Measurements from ENCODE around the gene LCE1F. TPM values are rescaled to one million over a fixed set of nuclear protein-coding genes. Genes with fewer than 3 reads are reported as not detected.

The LCE1F gene
- total RNA-seq, 1 donor from 2014 or later: not detected

- DNase-seq (ENCODE audit: extremely low spot score, unreplicated experiment): no peak
- no peaks in the 10 kb centered on the region for H3K36me3 Mint-ChIP-seq (ENCODE audit: unreplicated experiment)
- TF ChIP-seq, protein P1, sequence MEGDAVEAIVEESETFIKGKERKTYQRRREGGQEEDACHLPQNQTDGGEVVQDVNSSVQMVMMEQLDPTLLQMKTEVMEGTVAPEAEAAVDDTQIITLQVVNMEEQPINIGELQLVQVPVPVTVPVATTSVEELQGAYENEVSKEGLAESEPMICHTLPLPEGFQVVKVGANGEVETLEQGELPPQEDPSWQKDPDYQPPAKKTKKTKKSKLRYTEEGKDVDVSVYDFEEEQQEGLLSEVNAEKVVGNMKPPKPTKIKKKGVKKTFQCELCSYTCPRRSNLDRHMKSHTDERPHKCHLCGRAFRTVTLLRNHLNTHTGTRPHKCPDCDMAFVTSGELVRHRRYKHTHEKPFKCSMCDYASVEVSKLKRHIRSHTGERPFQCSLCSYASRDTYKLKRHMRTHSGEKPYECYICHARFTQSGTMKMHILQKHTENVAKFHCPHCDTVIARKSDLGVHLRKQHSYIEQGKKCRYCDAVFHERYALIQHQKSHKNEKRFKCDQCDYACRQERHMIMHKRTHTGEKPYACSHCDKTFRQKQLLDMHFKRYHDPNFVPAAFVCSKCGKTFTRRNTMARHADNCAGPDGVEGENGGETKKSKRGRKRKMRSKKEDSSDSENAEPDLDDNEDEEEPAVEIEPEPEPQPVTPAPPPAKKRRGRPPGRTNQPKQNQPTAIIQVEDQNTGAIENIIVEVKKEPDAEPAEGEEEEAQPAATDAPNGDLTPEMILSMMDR (IDR thresholded peaks at IDR 0.05): no peak
- no peaks in the 10 kb centered on the region for H3K4me1 Mint-ChIP-seq (ENCODE audit: unreplicated experiment)
- no peak overlapping the region for H3K27ac Mint-ChIP-seq (ENCODE audit: unreplicated experiment)
- H3K9me3 Mint-ChIP-seq (ENCODE audit: unreplicated experiment): peaks cover 4% of the 10 kb centered on the region
- H3K4me3 Mint-ChIP-seq (ENCODE audit: unreplicated experiment): no peak overlapping the region
- no peaks in the 10 kb centered on the region for H3K27me3 Mint-ChIP-seq (ENCODE audit: unreplicated experiment)
Observed at GRCh38 chr1:152811050-152811449, 36.1 kb downstream of the LCE1F start.

DNA sequence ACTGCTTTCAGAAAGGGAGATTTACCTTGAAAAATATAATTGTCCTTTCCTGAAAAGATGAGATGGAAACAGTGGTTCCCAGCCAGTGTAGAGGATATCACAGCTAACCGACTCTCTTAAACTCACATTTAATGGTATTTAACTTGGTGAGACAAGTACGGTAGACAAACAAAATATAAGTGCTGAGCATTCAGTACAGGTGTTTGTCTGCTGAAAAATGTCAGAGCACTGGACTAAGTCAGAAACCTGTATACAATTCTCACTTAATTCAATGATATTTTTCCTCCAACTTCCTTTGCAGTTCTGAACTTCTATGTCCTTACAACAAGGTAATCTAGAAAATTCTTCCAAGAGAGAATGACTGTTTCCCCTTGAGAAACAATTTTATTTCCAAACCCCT lies 36.7 kb downstream of the LCE1F start, which contains the start of gene LCE1B:
Gene LCE1B (plus strand): TSS at position 301 of the 400 bp plus-strand sequence. CDS start 476 bp downstream, outside the sequence.
- TF ChIP-seq, protein P1 (IDR thresholded peaks at IDR 0.05): no peak
- H3K27me3 Mint-ChIP-seq (ENCODE audit: unreplicated experiment): no peaks in the 10 kb centered on the region
- H3K9me3 Mint-ChIP-seq (ENCODE audit: unreplicated experiment): peaks cover 4% of the 10 kb centered on the region

GRCh38 chr1:152817309-152817708 lies 42.4 kb downstream of the LCE1F start:
- TF ChIP-seq, protein P1 (IDR thresholded peaks at IDR 0.05): no peak
- no peak overlapping the region for H3K27ac Mint-ChIP-seq (ENCODE audit: unreplicated experiment)
- no peaks in the 10 kb centered on the region for H3K27me3 Mint-ChIP-seq (ENCODE audit: unreplicated experiment)
- H3K4me3 Mint-ChIP-seq (ENCODE audit: unreplicated experiment): no peak overlapping the region
- no peak for DNase-seq (ENCODE audit: extremely low spot score, unreplicated experiment)
- H3K4me1 Mint-ChIP-seq (ENCODE audit: unreplicated experiment): no peaks in the 10 kb centered on the region
- H3K9me3 Mint-ChIP-seq (ENCODE audit: unreplicated experiment): peaks cover 4% of the 10 kb centered on the region
- no peaks in the 10 kb centered on the region for H3K36me3 Mint-ChIP-seq (ENCODE audit: unreplicated experiment)

More for the DNA sequence above, 36.7 kb downstream of the LCE1F start, which contains the start of gene LCE1B:
- Mint-ChIP-seq H3K4me1 (ENCODE audit: unreplicated experiment) (no peaks in the 10 kb centered on the region), H3K36me3 (ENCODE audit: unreplicated experiment) (no peaks in the 10 kb centered on the region), H3K4me3 (ENCODE audit: unreplicated experiment) (no peak within 1 kb of the TSS), H3K27ac (ENCODE audit: unreplicated experiment) (no peak within 1 kb of the TSS)
- DNase-seq (ENCODE audit: extremely low spot score, unreplicated experiment): no peak

DNA sequence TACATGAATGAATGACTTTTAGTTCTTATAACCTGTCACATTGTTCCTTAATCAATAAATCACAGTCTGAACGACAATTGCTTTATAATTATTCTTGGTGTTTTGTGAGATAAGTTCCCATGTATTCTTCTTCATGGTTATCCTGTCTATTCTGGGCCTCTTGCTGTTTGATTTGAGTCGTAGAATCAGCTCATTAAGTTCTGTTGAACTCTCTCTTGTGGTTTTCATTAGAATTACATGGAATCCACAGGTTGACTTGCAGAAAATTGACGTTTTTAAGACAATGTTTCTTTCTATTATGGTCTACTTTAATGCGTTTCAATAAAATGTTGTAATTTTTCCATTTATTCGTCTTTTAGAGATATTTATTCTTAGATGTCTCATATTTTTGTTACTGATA lies 48.4 kb downstream of the LCE1F start:
- no peak for DNase-seq (ENCODE audit: extremely low spot score, unreplicated experiment)
- H3K4me3 Mint-ChIP-seq (ENCODE audit: unreplicated experiment): no peak overlapping the region
- no peaks in the 10 kb centered on the region for H3K4me1 Mint-ChIP-seq (ENCODE audit: unreplicated experiment)
- H3K9me3 Mint-ChIP-seq (ENCODE audit: unreplicated experiment): no peaks in the 10 kb centered on the region
- no peaks in the 10 kb centered on the region for H3K36me3 Mint-ChIP-seq (ENCODE audit: unreplicated experiment)
- no peaks in the 10 kb centered on the region for H3K27me3 Mint-ChIP-seq (ENCODE audit: unreplicated experiment)
- TF ChIP-seq, protein P1 (IDR thresholded peaks at IDR 0.05): no peak
- no peak overlapping the region for H3K27ac Mint-ChIP-seq (ENCODE audit: unreplicated experiment)

DNA sequence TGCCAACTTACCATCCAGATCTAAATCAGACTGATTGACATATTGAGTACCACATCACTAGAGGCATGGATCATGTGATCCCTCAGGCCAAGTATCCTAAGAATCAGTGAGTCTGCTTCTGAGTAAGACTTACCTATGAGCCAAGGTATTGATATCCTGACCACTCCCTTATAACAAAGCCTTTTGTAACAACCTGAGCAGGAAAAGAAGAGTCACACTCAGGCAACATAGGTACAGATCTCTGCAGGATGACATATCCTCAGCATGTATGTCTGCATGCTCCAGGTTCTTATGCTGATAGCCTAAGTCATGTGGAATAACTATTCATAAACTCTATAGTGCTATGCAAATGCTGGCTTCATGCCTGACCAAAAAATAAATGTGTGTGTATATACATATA lies 50.0 kb downstream of the LCE1F start:
- Mint-ChIP-seq H3K4me1 (ENCODE audit: unreplicated experiment) (no peaks in the 10 kb centered on the region), H3K36me3 (ENCODE audit: unreplicated experiment) (no peaks in the 10 kb centered on the region), H3K4me3 (ENCODE audit: unreplicated experiment) (no peak overlapping the region), H3K9me3 (ENCODE audit: unreplicated experiment) (peaks cover 4% of the 10 kb centered on the region), H3K27ac (ENCODE audit: unreplicated experiment) (no peak overlapping the region), H3K27me3 (ENCODE audit: unreplicated experiment) (no peaks in the 10 kb centered on the region)
- no peak for DNase-seq (ENCODE audit: extremely low spot score, unreplicated experiment)
- TF ChIP-seq, protein P1 (IDR thresholded peaks at IDR 0.05): no peak

Other genes with a start within 250 kb of the LCE1F start
- not detected in 2 replicates for gene LCE3E, start 208.4 kb upstream of the LCE1F start, total RNA-seq
- not detected in 2 replicates for gene LCE3D, start 194.6 kb upstream of the LCE1F start, total RNA-seq
- not detected in 2 replicates for gene LCE3C, start 174.9 kb upstream of the LCE1F start, total RNA-seq
- not detected in 2 replicates for gene LCE3B, start 161.3 kb upstream of the LCE1F start, total RNA-seq
- gene LCE3A, start 152.0 kb upstream of the LCE1F start, total RNA-seq: not detected in 2 replicates
- not detected in 2 replicates for gene LCE2D, start 111.8 kb upstream of the LCE1F start, total RNA-seq
- gene LCE2C, start 99.9 kb upstream of the LCE1F start, total RNA-seq: not detected in 2 replicates
- not detected in 2 replicates for gene LCE2B, start 89.0 kb upstream of the LCE1F start, total RNA-seq
- gene LCE2A, start 76.8 kb upstream of the LCE1F start, total RNA-seq: not detected in 2 replicates
- not detected in 2 replicates for gene LCE4A, start 67.0 kb upstream of the LCE1F start, total RNA-seq
- not detected in 2 replicates for gene KPRP, start 17.1 kb upstream of the LCE1F start, total RNA-seq
- not detected in 2 replicates for gene LCE1E, start 11.1 kb downstream of the LCE1F start, total RNA-seq
- gene LCE1D, start 21.6 kb downstream of the LCE1F start, total RNA-seq: not detected in 2 replicates
- gene LCE1C, start 31.5 kb downstream of the LCE1F start, total RNA-seq: not detected in 2 replicates
- not detected in 2 replicates for gene LCE1B, start 36.8 kb downstream of the LCE1F start, total RNA-seq
- gene LCE1A, start 52.3 kb downstream of the LCE1F start, total RNA-seq: not detected in 2 replicates
- gene LCE6A, start 67.7 kb downstream of the LCE1F start, total RNA-seq: not detected in 2 replicates
- not detected in 2 replicates for gene LCE7A, start 84.9 kb downstream of the LCE1F start, total RNA-seq
- gene SMCP, start 103.2 kb downstream of the LCE1F start, total RNA-seq: not detected in 2 replicates
- gene IVL, start 133.4 kb downstream of the LCE1F start, total RNA-seq: not detected in 2 replicates
- not detected in 2 replicates for gene SPRR5, start 172.1 kb downstream of the LCE1F start, total RNA-seq
- gene SPRR4, start 195.5 kb downstream of the LCE1F start, total RNA-seq: not detected in 2 replicates
- gene SPRR1A, start 208.9 kb downstream of the LCE1F start, total RNA-seq: not detected in 2 replicates
- gene SPRR3, start 226.6 kb downstream of the LCE1F start, total RNA-seq: not detected in 2 replicates